HepG2 (cell line): Measurements from ENCODE around the gene APCDD1L. TPM values are rescaled to one million over a fixed set of nuclear protein-coding genes. Genes with fewer than 3 reads are reported as not detected.

Experiments used
- ATAC-seq: fragments of 200-7000 bp; cut with Tn5 transposase; 3 replicates; pipeline ENCODE4 v1.9.1; 2020; ENCODE audit warnings: mild to moderate bottlenecking, moderate library complexity
- BruUV-seq: library from RNA; stranded (reverse); fragments of 400-500 nt; replicated peaks from 2 replicates; lab custom pipeline; 2021; lab: Mats Ljungman, UMichigan
- CTCF ChIA-PET: fragments of 300-600 bp; formaldehyde crosslinking; extraction: SDS; loops from one replicate; lab custom pipeline; 2021; ENCODE audit warnings: low total read pairs, inconsistent platforms, low intra/inter-chr PET ratio; lab: Yijun Ruan, JAX
- POLR2A ChIA-PET: fragments of 350-600 bp; sonication (Branson Sonifier 250); formaldehyde crosslinking; loops from one replicate; lab custom pipeline; 2020; ENCODE audit warnings: antibody characterized with exemption, inconsistent platforms; lab: Yijun Ruan, JAX
- DNase-seq: peaks from one replicate; pipeline ENCODE4 v3.0.0-alpha.2; 2015; ENCODE audit warnings: low spot score
- FAIRE-seq: peaks from 3 replicates; lab custom pipeline; 2011; peaks lifted over from hg19 to GRCh38; lab: Jason Lieb, UNC
- H2AFZ ChIP-seq: one replicate; pipeline ENCODE4 v1.6.1; 2011; ENCODE audit warnings: low read length, inconsistent platforms
- H3K27ac ChIP-seq: fragments of 300-600 bp; 3 replicates; pipeline ENCODE4 v1.8.0; 2011; ENCODE audit warnings: mixed run types, mild to moderate bottlenecking, mixed read lengths, low read length, inconsistent platforms; ENCODE audit not compliant: insufficient read depth; ENCODE audit errors: extremely low read length
- H3K27me3 ChIP-seq, 2 experiments: fragments of 200-600 bp in 1 of 2; 2 replicates in 1 of 2; 3 replicates in 1 of 2; pipeline versions ENCODE4 v1.6.0 to v1.8.0; 2011; ENCODE audit warnings: low read length in 2 of 2, mild to moderate bottlenecking in 2 of 2, moderate library complexity in 2 of 2, inconsistent platforms in 1 of 2; ENCODE audit not compliant: insufficient read depth in 2 of 2, control insufficient read depth in 1 of 2
- H3K36me3 ChIP-seq, 2 experiments: fragments of 200-600 bp in 1 of 2; replicated peaks in 1 of 2; 2 replicates in 1 of 2; 3 replicates in 1 of 2; pipeline versions ENCODE4 v1.5.1 to v1.8.0; 2011; ENCODE audit warnings: low read length in 2 of 2, inconsistent platforms in 1 of 2; ENCODE audit not compliant: insufficient read depth in 2 of 2, control insufficient read depth in 1 of 2
- H3K4me1 ChIP-seq: 2 replicates; pipeline ENCODE4 v1.5.1; 2012; ENCODE audit warnings: low read length, inconsistent platforms; ENCODE audit not compliant: insufficient read depth
- H3K4me2 ChIP-seq: 2 replicates; pipeline ENCODE4 v1.6.0; 2011; ENCODE audit warnings: low read depth, low read length, inconsistent platforms
- H3K4me3 ChIP-seq, 3 experiments: fragments of 200-600 bp in 1 of 3; sonication (generic), shearing (Covaris generic) in 1 of 3; replicated peaks in 1 of 3; 2 replicates each; pipeline ENCODE4 v1.5.1; 2011 to 2016; ENCODE audit warnings: low read length in 3 of 3, inconsistent platforms in 2 of 3, low read depth in 2 of 3, mild to moderate bottlenecking in 2 of 3, control low read depth in 1 of 3, mixed read lengths in 1 of 3; ENCODE audit not compliant: insufficient read depth in 1 of 3
- H3K79me2 ChIP-seq: one replicate; pipeline ENCODE4 v1.6.1; 2011; ENCODE audit warnings: low read length, inconsistent platforms; ENCODE audit not compliant: insufficient read depth
- H3K9ac ChIP-seq: 2 replicates; pipeline ENCODE4 v1.6.0; 2011; ENCODE audit warnings: mild to moderate bottlenecking, low read depth, low read length, inconsistent platforms; ENCODE audit not compliant: insufficient read depth
- H3K9me3 ChIP-seq: 2 replicates; pipeline ENCODE4 v1.5.1; 2012; ENCODE audit warnings: mild to moderate bottlenecking, low read length
- H4K20me1 ChIP-seq: 2 replicates; pipeline ENCODE4 v1.6.0; 2011; ENCODE audit warnings: inconsistent platforms, mild to moderate bottlenecking, low read length, moderate library complexity; ENCODE audit not compliant: insufficient read depth
- AGO1 ChIP-seq: fragments of 200-400 bp; formaldehyde crosslinking; IDR thresholded peaks from 2 replicates; pipeline ENCODE4 v1.6.1; 2017; ENCODE audit warnings: mild to moderate bottlenecking, low read depth, low read length, moderate library complexity; ENCODE audit not compliant: poor library complexity, severe bottlenecking
- ELF4 ChIP-seq: sonication (generic); formaldehyde crosslinking; IDR thresholded peaks from 2 replicates; pipeline ENCODE4 v1.5.0; 2020; ENCODE audit warnings: missing genetic modification reagents, mild to moderate bottlenecking, moderate library complexity, borderline replicate concordance
- GATAD2A ChIP-seq: IDR thresholded peaks from 2 replicates; pipeline ENCODE4 v1.6.1; 2016
- JUNB ChIP-seq: sonication (generic); formaldehyde crosslinking; IDR thresholded peaks from 2 replicates; pipeline ENCODE4 v1.8.0; 2022; ENCODE audit warnings: missing genetic modification reagents, mild to moderate bottlenecking, borderline replicate concordance
- KLF11 ChIP-seq: IDR thresholded peaks from 2 replicates; pipeline ENCODE4 v1.6.1; 2016; ENCODE audit warnings: missing compliant biosample characterization
- LCORL ChIP-seq, 2 experiments: fragments of 450-650 bp in 1 of 2; sonication (generic) in 1 of 2; formaldehyde crosslinking in 1 of 2; IDR thresholded peaks; 2 replicates each; pipeline versions ENCODE4 v1.5.0 to v1.6.1; 2017 to 2020; ENCODE audit warnings: antibody characterized with exemption in 1 of 2, missing genetic modification reagents in 1 of 2
- NPAS2 ChIP-seq: sonication (generic); formaldehyde crosslinking; IDR thresholded peaks from 2 replicates; pipeline ENCODE4 v1.8.0; 2022; ENCODE audit warnings: mild to moderate bottlenecking, missing genetic modification reagents, borderline replicate concordance
- SOX13 ChIP-seq, 3 experiments: fragments of 450-650 bp in 1 of 3; sonication (generic) in 1 of 3; formaldehyde crosslinking in 1 of 3; IDR thresholded peaks in 2 of 3; conservative IDR thresholded peaks in 1 of 3; 2 replicates each; pipeline versions ENCODE4 v1.5.0 to v1.6.1; 2016 to 2020; ENCODE audit warnings: antibody characterized with exemption in 1 of 3, mild to moderate bottlenecking in 1 of 3, missing compliant biosample characterization in 1 of 3, missing genetic modification reagents in 1 of 3, moderate library complexity in 1 of 3
- ZBTB43 ChIP-seq: sonication (generic); formaldehyde crosslinking; conservative IDR thresholded peaks from 2 replicates; pipeline ENCODE4 v1.4.0; 2020; ENCODE audit warnings: missing genetic modification reagents
- ZNF101 ChIP-seq: sonication (generic); formaldehyde crosslinking; IDR thresholded peaks from 2 replicates; pipeline ENCODE4 v1.4.0; 2020; ENCODE audit warnings: mild to moderate bottlenecking, low read depth, missing genetic modification reagents, borderline replicate concordance
- ZNF225 ChIP-seq: sonication (generic); formaldehyde crosslinking; IDR thresholded peaks from 2 replicates; pipeline ENCODE4 v1.4.0; 2020; ENCODE audit warnings: mild to moderate bottlenecking, missing genetic modification reagents
- ZNF280D ChIP-seq: sonication (generic); formaldehyde crosslinking; IDR thresholded peaks from 2 replicates; pipeline ENCODE4 v1.5.1; 2020; ENCODE audit warnings: mild to moderate bottlenecking, missing genetic modification reagents
- ZNF331 ChIP-seq: sonication (generic); formaldehyde crosslinking; IDR thresholded peaks from 2 replicates; pipeline ENCODE4 v1.4.0; 2020; ENCODE audit warnings: missing genetic modification reagents
- ZNF343 ChIP-seq: sonication (generic); formaldehyde crosslinking; IDR thresholded peaks from 2 replicates; pipeline ENCODE4 v1.4.0; 2020; ENCODE audit warnings: mild to moderate bottlenecking, missing genetic modification reagents
- ZNF788 ChIP-seq: sonication (generic); formaldehyde crosslinking; IDR thresholded peaks from 2 replicates; pipeline ENCODE4 v1.5.0; 2020; ENCODE audit warnings: mild to moderate bottlenecking, missing genetic modification reagents, borderline replicate concordance
- WGBS: methylation state at CpG from one replicate; pipeline ENCODE4 v1.1.6; 2017; ENCODE audit warnings: low lambda C conversion rate; 5-methylcytosine and 5-hydroxymethylcytosine counted together
- in situ Hi-C: cut with HindIII; loops from 2 replicates; pipeline ENCODE4 v1.10.0; 2017; ENCODE audit warnings: low pct_unique_long_range_greater_than_20kb; ENCODE audit not compliant: extremely low pct_ligation_motif_present
- intact Hi-C: fragments of 100-400 bp; cut with micrococcal nuclease; formaldehyde crosslinking; loops from one replicate; pipeline ENCODE4 v1.10.0; 2022; ENCODE audit not compliant: unreplicated experiment
- polyA plus RNA-seq, 8 experiments: library from polyadenylated mRNA; depleted of rRNA in 3 of 8; stranded (reverse) in 7 of 8; unstranded in 1 of 8; fragments of >200 nt; fragmentation: Illumina TruSeq in 4 of 8; extraction: Trizol in 4 of 8; gene quantifications; 2 replicates each; pipeline versions ENCODE4 v1.2.1 to v1.2.3, GENCODE V29; 2011 to 2016; ENCODE audit warnings: low read depth in 4 of 8, missing spikeins in 1 of 8, mixed read lengths in 1 of 8; ENCODE audit not compliant: insufficient read depth in 1 of 8
- total RNA-seq, 5 experiments: library from RNA; depleted of rRNA; stranded (reverse); fragments of >200 nt; fragmentation: Illumina TruSeq; extraction: Trizol; gene quantifications; 2 replicates each; pipeline ENCODE4 v1.2.3, GENCODE V29; 2016; ENCODE audit warnings: low read depth in 1 of 5

APCDD1L gene
- total and polyA plus RNA-seq, 2 of the 13 experiments (the other 11 are each of a cell fraction or from before 2014, with no cell fraction given), result not detected

GRCh38 chr20:58496429-58496769, 18.8 kb downstream of the APCDD1L start:
- no TSS peak for BruUV-seq
- Histone ChIP-seq H3K4me3 (no peak overlapping the region), H3K4me2 (no peak overlapping the region), H3K36me3 (no peaks in the 10 kb centered on the region), H3K79me2 (no peaks in the 10 kb centered on the region), H3K27me3 (peaks cover 6 to 12% of the 10 kb centered on the region in 2 experiments; a peak in 3 of 5 replicates), H3K4me1 (no peaks in the 10 kb centered on the region), H3K9me3 (0 out of 2 replicates have a peak, but pooled peaks cover 3% of the 10 kb centered on the region), H3K9ac (no peak overlapping the region), H2AFZ (no peak overlapping the region), H3K27ac (no peak overlapping the region), H4K20me1 (no peaks in the 10 kb centered on the region)
- TF ChIP-seq ZNF225 (CRISPR knock-in tag) (no peak), JUNB (CRISPR knock-in tag) (no peak), ELF4 (CRISPR knock-in tag) (no peak), ZNF331 (CRISPR knock-in tag) (no peak), LCORL (IDR thresholded peaks at IDR 0.05) (no peak), LCORL (CRISPR knock-in tag; IDR thresholded peaks at IDR 0.05) (no peak), NPAS2 (CRISPR knock-in tag) (no peak), ZNF101 (CRISPR knock-in tag) (no peak), ZNF343 (CRISPR knock-in tag) (no peak), ZBTB43 (no peak), AGO1 (no peak), ZNF788 (no peak), GATAD2A (no peak), SOX13 (IDR thresholded peaks at IDR 0.05) (no peak), SOX13 (CRISPR knock-in tag; conservative IDR thresholded peaks at IDR 0.05 in 1 of 2, IDR thresholded peaks at IDR 0.05 in 1 of 2) (no peak), KLF11 (CRISPR knock-in tag) (no peak), ZNF280D (no peak)
- ATAC-seq (no peak), DNase-seq (no peak), FAIRE-seq (no peak)
- intact Hi-C loops (no loop called here), in situ Hi-C loops (no loop called here)
- ChIA-PET POLR2A (no interaction called here), CTCF (no interaction called here)
- WGBS, result 3% methylated on average over 6 of the region's 6 CpGs
